ENCODE data around the gene REEP1. TPM values are rescaled to one million over a fixed set of nuclear protein-coding genes. Genes with fewer than 3 reads are reported as not detected.

Gene REEP1
- total and polyA plus RNA-seq, 9 of the 15 experiments (the other 6 are each of a cell fraction or from before 2014, with no cell fraction given), result 0.11 to 0.67 (median 0.13) TPM

GRCh38 chr2:86311879-86312278 lies 25.5 kb downstream of the REEP1 start:
- Histone ChIP-seq H3K79me2 (ENCODE audit: control insufficient read depth, insufficient read depth, low read length) (no peaks in the 10 kb centered on the region), H3K36me3 (ENCODE audit: control insufficient read depth, insufficient read depth, low read length) (no peaks in the 10 kb centered on the region), H3K4me3 (no peak overlapping the region), H3K4me1 (replicated peaks in 1 of 2; ENCODE audit: control insufficient read depth in 2 of 2, insufficient read depth in 2 of 2, low read length in 2 of 2) (no peaks in the 10 kb centered on the region), H3K4me2 (ENCODE audit: insufficient read depth, low read length) (no peak overlapping the region), H3K9me1 (ENCODE audit: control insufficient read depth, insufficient read depth, low read length) (no peaks in the 10 kb centered on the region), H3K27ac (ENCODE audit: extremely low read depth, low read depth, low read length) (no peak overlapping the region), H2AFZ (ENCODE audit: low read depth, low read length) (no peak overlapping the region), H3K9ac (ENCODE audit: insufficient read depth in 1 of 2, low read depth in 2 of 2, low read length in 2 of 2) (no peak overlapping the region), H3K9me3 (replicated peaks; ENCODE audit: control insufficient read depth, insufficient read depth, low read depth, low read length) (no peaks in the 10 kb centered on the region), H4K20me1 (replicated peaks; ENCODE audit: control insufficient read depth, insufficient read depth, low read length) (no peaks in the 10 kb centered on the region), H3K27me3 (ENCODE audit: control insufficient read depth in 2 of 2, insufficient read depth in 2 of 2, low read length in 2 of 2) (peaks cover 18 to 71% of the 10 kb centered on the region in 2 experiments; a peak in 4 of 5 replicates)
- ChIA-PET POLR2A (no interaction called here), CTCF (ENCODE audit: low intra/inter-chr PET ratio) (no interaction called here)
- TF ChIP-seq MYNN (IDR thresholded peaks at IDR 0.05) (no peak), MYNN (CRISPR knock-in tag; IDR thresholded peaks at IDR 0.05) (no peak), FOXK1 (CRISPR knock-in tag; IDR thresholded peaks at IDR 0.05; ENCODE audit: borderline replicate concordance) (no peak), HNRNPK (IDR thresholded peaks at IDR 0.05; ENCODE audit: low read depth, low read length, poor library complexity, severe bottlenecking) (no peak), TOE1 (IDR thresholded peaks at IDR 0.05; ENCODE audit: borderline replicate concordance) (no peak), TOE1 (CRISPR knock-in tag; IDR thresholded peaks at IDR 0.05; ENCODE audit: borderline replicate concordance, low read depth) (no peak), SPI1 (IDR thresholded peaks at IDR 0.05; ENCODE audit: borderline replicate concordance, low read depth, low read length) (no peak), ZNF354B (CRISPR knock-in tag; IDR thresholded peaks at IDR 0.05) (no peak), ZKSCAN3 (CRISPR knock-in tag; IDR thresholded peaks at IDR 0.05) (no peak), RBM22 (IDR thresholded peaks at IDR 0.05; ENCODE audit: low read depth, low read length, poor library complexity, severe bottlenecking) (no peak), MCM2 (IDR thresholded peaks at IDR 0.05; ENCODE audit: low read depth) (no peak), ZBTB8A (IDR thresholded peaks at IDR 0.05; ENCODE audit: partially characterized antibody) (no peak), CBFA2T3 (IDR thresholded peaks at IDR 0.05) (no peak)
- intact Hi-C loops (cut with micrococcal nuclease), result no loop called here
- DNase-seq (ENCODE audit: extremely low read depth in 1 of 4, low spot score in 3 of 4) (no peak), FAIRE-seq (no peak), ATAC-seq (no peak)
- WGBS (ENCODE audit: insufficient coverage, low coverage, missing lambda C conversion rate), result 0% methylated on average over 4 of the region's 4 CpGs
- no TSS peak for BruUV-seq (replicated peaks)
- in situ Hi-C loops (cut with MboI), result no loop called here
